KMS-11 (cell line): ENCODE measurements around the gene SMARCC2.

Experiments used
- H2AFZ ChIP-seq: fragments of 200-600 bp; sonication (generic); 2 replicates; pipeline ENCODE4 v1.6.1; 2016; ENCODE audit warnings: antibody characterized with exemption, mixed run types, low read depth
- H3K27ac ChIP-seq: fragments of 200-600 bp; sonication (generic); 2 replicates; pipeline ENCODE4 v1.6.1; 2016; ENCODE audit warnings: mild to moderate bottlenecking, mixed run types
- H3K27me3 ChIP-seq: fragments of 200-600 bp; sonication (generic); 2 replicates; pipeline ENCODE4 v1.6.1; 2017; ENCODE audit warnings: mild to moderate bottlenecking, low read depth, mixed run types, moderate library complexity; ENCODE audit not compliant: insufficient read depth
- H3K36me3 ChIP-seq: fragments of 200-600 bp; sonication (generic); 2 replicates; pipeline ENCODE4 v1.6.1; 2017; ENCODE audit warnings: mild to moderate bottlenecking, mixed run types; ENCODE audit not compliant: insufficient read depth
- H3K4me1 ChIP-seq: fragments of 200-600 bp; sonication (generic); 2 replicates; pipeline ENCODE4 v1.6.1; 2016; ENCODE audit warnings: mild to moderate bottlenecking, low read depth, mixed run types; ENCODE audit not compliant: poor library complexity, severe bottlenecking
- H3K4me2 ChIP-seq: fragments of 200-600 bp; sonication (generic); 2 replicates; pipeline ENCODE4 v1.7.0; 2016; ENCODE audit warnings: mild to moderate bottlenecking, mixed run types
- H3K4me3 ChIP-seq: fragments of 200-600 bp; sonication (generic); IDR thresholded peaks from 2 replicates; pipeline ENCODE4 v1.6.1; 2017; ENCODE audit warnings: low read depth, low read length, mixed read lengths; ENCODE audit not compliant: insufficient read depth
- H3K79me2 ChIP-seq: fragments of 200-600 bp; sonication (generic); 2 replicates; pipeline ENCODE4 v1.6.1; 2016; ENCODE audit warnings: low read depth, mixed run types; ENCODE audit not compliant: insufficient read depth
- H3K9ac ChIP-seq: fragments of 200-600 bp; sonication (generic); 2 replicates; pipeline ENCODE4 v1.6.1; 2016; ENCODE audit warnings: mild to moderate bottlenecking, mixed run types
- H4K20me1 ChIP-seq: fragments of 200-600 bp; sonication (generic); 2 replicates; pipeline ENCODE4 v1.6.1; 2016; ENCODE audit warnings: mild to moderate bottlenecking, mixed run types; ENCODE audit not compliant: insufficient read depth
- CTCF ChIP-seq: fragments of 200-600 bp; sonication (generic); conservative IDR thresholded peaks from 2 replicates; pipeline ENCODE4 v1.6.1; 2017; ENCODE audit warnings: low read depth, mild to moderate bottlenecking, antibody characterized with exemption, low read length, moderate library complexity, mixed read lengths

SMARCC2 gene

GRCh38 chr12:56163533-56164344, 25.5 kb downstream of the SMARCC2 start:
- H3K4me1 ChIP-seq, result peaks cover 24% of the 10 kb centered on the region
- H2AFZ ChIP-seq, result no peak overlapping the region
- H3K36me3 ChIP-seq, result peaks cover 36% of the 10 kb centered on the region; the same call in 1 of the 2 replicates
- no peak overlapping the region for H3K27ac ChIP-seq
- H3K79me2 ChIP-seq, result peaks cover 29% of the 10 kb centered on the region
- H3K4me2 ChIP-seq, result no peak overlapping the region
- H3K4me3 ChIP-seq, result no peak overlapping the region
- H3K9ac ChIP-seq, result no peak overlapping the region
- no peaks in the 10 kb centered on the region for H4K20me1 ChIP-seq
- TF ChIP-seq CTCF, result no peak
- H3K27me3 ChIP-seq, result no peaks in the 10 kb centered on the region

- H3K36me3 ChIP-seq, result peaks cover 36% of the 10 kb centered on the region; the same call in 1 of the 2 replicates
- H2AFZ ChIP-seq, result no peak overlapping the region
- peaks cover 35% of the 10 kb centered on the region for H3K79me2 ChIP-seq
- no peak overlapping the region for H3K27ac ChIP-seq
- peaks cover 24% of the 10 kb centered on the region for H3K4me1 ChIP-seq
- no peak overlapping the region for H3K4me3 ChIP-seq
- H3K9ac ChIP-seq, result no peak overlapping the region
- no peak overlapping the region for H3K4me2 ChIP-seq
- no peaks in the 10 kb centered on the region for H3K27me3 ChIP-seq
- no peak for TF ChIP-seq CTCF
- no peaks in the 10 kb centered on the region for H4K20me1 ChIP-seq
These were observed 26.6 kb downstream of the SMARCC2 start for GRCh38 chr12:56162468-56163290.

GRCh38 chr12:56161690-56162351, 27.5 kb downstream of the SMARCC2 start:
- no peak overlapping the region for H3K9ac ChIP-seq
- no peak overlapping the region for H3K4me3 ChIP-seq
- no peak overlapping the region for H3K27ac ChIP-seq
- no peak overlapping the region for H2AFZ ChIP-seq
- no peak overlapping the region for H3K4me2 ChIP-seq
- H3K36me3 ChIP-seq, result peaks cover 35% of the 10 kb centered on the region; the same call in 1 of the 2 replicates
- peaks cover 30% of the 10 kb centered on the region for H3K4me1 ChIP-seq
- peaks cover 35% of the 10 kb centered on the region for H3K79me2 ChIP-seq
- H4K20me1 ChIP-seq, result no peaks in the 10 kb centered on the region
- no peak; the same call in 1 of the 2 replicates for TF ChIP-seq CTCF
- no peaks in the 10 kb centered on the region for H3K27me3 ChIP-seq

- Histone ChIP-seq H3K79me2 (peaks cover 35% of the 10 kb centered on the region), H3K4me2 (no peak overlapping the region; the same call in 1 of the 2 replicates), H3K4me1 (peaks cover 34% of the 10 kb centered on the region), H3K9ac (no peak overlapping the region), H3K4me3 (no peak overlapping the region), H3K27me3 (no peaks in the 10 kb centered on the region), H3K27ac (no peak overlapping the region), H3K36me3 (peaks cover 31% of the 10 kb centered on the region; the same call in 1 of the 2 replicates), H2AFZ (no peak overlapping the region), H4K20me1 (no peaks in the 10 kb centered on the region)
- TF ChIP-seq CTCF, result peak; percentile 9; the same call in 1 of the 2 replicates
These were observed 28.2 kb downstream of the SMARCC2 start for GRCh38 chr12:56160894-56161689.
